Stimulated activated CD8-positive, alpha-beta memory T cell treated with anti-CD3 and anti-CD28 coated beads, Interleukin-7, amount 100 ng/mL, for 4 hours (primary cell): ENCODE measurements around the gene NNAT.

Experiments
- DNase-seq, 2 donors: peaks; one replicate each; pipeline ENCODE4 v3.0.0-alpha.2; 2020; ENCODE audit warnings: low read depth in 2 of 2

Gene NNAT

GRCh38 chr20:37523911-37524700, 3.1 kb downstream of the NNAT start:
- DNase-seq: no peak

DNA sequence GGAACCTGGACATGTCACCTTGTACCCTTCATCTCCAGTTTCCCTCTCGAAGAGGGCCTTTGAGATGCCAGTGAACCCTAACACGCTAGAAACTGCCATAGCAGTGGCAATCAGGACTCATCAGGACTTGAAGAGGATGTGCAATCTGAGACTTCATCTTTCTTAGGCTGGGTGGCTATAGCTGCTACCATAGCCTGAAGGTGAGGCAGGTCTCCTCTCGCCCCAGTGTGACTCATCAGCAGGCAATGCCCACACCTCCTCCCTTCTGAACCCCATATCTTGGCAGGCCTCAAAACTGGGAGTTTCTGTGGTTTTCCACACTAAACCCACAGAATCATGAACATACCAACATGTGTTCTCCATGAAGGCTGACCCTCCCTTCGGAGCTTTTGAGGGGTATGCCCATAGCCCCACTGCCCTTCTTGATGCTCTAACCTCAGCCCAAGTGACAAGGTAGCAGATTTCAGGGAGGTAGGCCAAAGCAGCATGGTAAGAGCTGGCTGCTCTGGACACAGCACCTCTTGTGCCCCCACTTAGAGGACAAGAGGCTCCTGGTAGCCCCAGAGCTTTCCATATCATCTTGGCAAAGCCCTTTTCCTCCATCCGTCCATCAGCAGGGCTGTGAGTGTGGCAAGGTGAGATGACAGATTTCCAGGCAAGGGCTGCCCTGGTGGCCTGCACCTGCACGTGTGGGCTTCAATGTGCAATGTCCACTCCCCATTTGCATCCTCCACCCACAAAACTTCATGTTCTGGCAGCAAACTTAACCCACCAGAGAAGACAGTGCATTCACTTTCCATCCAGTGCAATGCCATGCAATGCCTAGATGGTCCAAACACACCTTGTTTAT, 4.0 kb downstream of the NNAT start:
- peak in 1 of 2 donors; percentile 25 for DNase-seq

GRCh38 chr20:37525810-37526209, 4.8 kb downstream of the NNAT start:
- DNase-seq: no peak

DNA sequence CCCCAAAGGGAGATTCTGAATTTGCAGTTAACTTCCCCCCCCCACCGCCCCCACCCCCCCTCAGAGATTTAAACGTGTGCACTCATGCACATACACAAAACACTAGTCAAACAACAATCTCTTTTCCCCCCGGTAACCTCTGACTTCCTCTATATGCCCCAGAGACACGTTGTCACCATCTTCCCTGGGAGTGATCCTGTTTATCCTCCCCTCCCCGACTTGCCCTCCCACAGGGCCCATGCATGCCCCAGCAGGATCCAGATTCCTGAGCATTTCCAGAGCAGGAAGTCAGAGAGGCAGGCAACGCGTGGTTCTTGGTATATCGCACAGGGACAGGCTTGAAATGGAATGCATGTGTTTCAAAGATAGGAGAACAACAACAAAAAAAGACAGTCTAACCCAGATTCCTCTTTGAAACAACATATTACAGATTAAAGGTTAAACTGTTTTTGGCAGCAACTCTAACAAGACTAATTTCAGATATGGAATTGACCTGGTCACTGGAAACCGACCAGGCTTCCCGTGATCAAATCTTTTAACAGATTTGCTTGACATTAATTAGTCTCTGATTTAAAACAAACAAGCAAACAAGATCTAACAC, 5.3 kb downstream of the NNAT start:
- no peak for DNase-seq

- no peak for DNase-seq
These were observed 6.0 kb downstream of the NNAT start for GRCh38 chr20:37526839-37527637.

- peak; percentile 83 to 86 for DNase-seq
These were observed 6.8 kb downstream of the NNAT start, which contains the start of gene BLCAP for GRCh38 chr20:37527638-37528445. TSS of gene BLCAP (minus strand) at chr20:37527876. CDS start at chr20:37519174, 8,702 bp downstream.

- no peak for DNase-seq
These were observed 7.6 kb downstream of the NNAT start for GRCh38 chr20:37528446-37529213.

GRCh38 chr20:37529214-37529967, 8.3 kb downstream of the NNAT start:
- DNase-seq: no peak

- no peak for DNase-seq
These were observed 9.0 kb downstream of the NNAT start for GRCh38 chr20:37529968-37530600.

DNA sequence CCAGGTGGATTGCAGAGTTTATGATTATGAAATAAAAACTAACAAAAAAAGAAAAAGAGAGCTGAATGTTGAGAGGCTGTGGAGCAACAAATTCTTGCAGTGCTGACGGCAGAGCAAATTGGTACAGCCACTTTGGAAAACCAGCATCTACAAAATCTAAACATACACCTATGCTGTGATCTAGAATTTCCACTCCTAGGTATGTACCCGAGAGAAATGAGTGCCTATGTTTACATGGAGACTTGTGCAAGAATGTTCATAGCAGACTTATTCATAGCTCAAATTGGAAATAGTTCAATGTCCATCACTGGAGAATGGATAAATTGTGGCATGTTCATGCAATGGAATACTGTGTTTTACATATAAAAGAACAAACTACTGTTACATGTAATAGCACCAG, 9.6 kb downstream of the NNAT start:
- no peak for DNase-seq

GRCh38 chr20:37531856-37532255, 10.8 kb downstream of the NNAT start:
- DNase-seq: no peak

- DNase-seq: no peak
These were observed 12.2 kb downstream of the NNAT start for GRCh38 chr20:37533154-37533715.

DNA sequence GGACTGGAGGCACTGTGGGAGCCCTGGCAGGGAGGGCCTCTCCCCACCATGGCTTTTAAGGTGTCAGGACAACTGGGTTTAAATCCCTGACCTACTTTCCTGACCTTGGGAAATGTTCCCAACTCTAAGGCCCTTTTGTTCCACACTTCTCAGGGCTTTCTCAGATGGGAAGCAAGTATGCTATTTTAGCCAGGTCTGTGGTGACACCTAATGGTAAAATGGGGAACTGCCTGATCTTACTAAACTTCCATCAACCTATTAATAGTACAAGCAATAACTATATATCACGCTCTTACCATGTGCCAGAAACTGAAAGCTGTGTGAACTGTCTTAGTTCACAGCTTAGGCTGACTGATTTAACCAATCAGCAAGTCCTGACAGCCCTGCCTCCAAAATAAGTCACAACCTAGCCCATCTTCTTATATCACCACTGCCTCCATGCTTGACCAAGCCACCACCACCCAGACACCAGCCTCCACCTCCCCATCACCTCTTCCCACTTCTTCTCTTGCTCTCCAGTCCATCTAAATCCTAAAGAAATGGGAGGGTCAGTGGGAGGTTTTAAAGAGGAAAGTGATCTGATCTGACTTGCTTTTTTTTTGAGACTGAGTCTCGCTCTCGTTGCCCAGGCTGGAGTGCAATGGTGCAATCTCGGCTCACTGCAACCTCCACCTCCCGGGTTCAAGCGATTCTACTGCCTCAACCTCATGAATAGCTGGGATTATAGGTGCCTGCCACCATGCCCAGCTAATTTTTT, 13.5 kb downstream of the NNAT start:
- DNase-seq: peak in 1 of 2 donors; percentile 11

DNA sequence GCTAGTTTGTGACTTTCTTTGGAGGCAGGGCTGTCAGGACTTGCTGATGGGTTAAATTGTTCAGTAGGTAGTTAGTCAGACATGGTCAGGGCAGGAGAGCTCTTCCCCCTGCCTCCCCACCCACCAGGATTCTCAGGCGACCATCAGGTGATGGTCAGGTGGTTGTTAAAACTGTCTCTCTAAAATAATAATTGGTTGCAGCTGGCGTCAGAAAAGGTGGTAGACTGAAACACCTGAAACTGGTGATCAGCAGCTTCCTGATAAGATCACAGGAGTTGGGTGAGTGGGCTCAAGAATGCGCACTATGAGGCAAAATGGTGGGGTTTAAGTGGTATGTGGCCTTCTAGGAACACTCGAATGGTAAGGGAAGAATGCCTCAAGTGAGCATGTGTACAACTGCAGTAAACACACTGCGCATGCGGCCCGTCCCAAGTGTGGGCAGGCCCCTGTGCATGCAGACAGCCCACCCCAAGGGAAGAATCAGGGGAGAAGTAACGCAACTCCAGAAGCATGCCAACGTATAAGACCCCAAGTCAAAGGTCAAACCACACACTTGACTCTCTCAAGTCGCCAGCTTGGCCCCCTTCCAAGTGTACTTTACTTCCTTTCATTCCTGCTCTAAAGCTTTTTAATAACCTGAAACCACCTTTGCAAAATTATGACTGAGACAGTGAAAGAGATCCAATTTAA, 14.5 kb downstream of the NNAT start:
- DNase-seq: no peak

DNA sequence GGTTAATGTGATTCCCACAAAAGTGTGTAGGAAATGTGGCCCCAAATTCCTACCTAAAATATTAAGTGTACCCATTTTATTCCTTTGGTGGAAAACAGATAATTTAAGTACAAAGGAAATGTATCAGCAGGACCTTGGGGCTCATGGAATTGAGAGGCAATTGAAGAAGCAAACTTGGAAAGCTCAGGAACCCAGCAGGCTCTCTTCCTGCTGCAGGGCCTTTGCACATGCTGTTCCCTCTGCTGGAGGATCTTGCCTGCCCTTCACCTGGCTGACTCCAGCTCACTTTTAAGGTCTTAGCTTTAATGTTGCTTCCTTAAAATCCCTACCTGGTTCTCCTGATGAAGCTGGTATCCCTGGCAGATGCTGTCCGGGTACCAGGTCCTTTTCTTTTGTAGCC, 16.5 kb downstream of the NNAT start:
- DNase-seq: no peak

- no peak for DNase-seq
These were observed 17.0 kb downstream of the NNAT start for GRCh38 chr20:37538003-37538402.

DNA sequence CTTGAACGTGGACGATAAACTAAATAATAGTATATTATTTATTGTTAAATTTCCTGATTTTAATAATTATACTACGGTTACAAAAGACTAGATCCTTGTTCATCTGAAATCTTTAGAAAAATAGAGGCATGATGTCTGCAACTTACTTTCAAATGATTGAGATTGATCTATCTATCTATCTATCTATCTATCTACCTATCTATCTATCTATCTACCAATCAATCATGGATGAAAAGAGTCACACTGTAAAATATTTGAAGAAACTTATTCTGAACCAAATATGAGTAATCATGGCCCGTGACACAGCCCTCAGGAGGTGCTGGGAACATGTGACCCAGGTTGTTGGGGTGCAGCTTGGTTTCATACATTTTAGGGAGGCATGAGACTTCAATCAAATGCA, 18.4 kb downstream of the NNAT start:
- DNase-seq: no peak
